ENCODE results near the gene METAP2.

The METAP2 gene

GRCh38 chr12:95484524-95484923 lies 10.6 kb downstream of the METAP2 start:
- DNase-seq (ENCODE audit: insufficient read length, low spot score) (no peak), FAIRE-seq (no peak)
- TF ChIP-seq CTCF (IDR thresholded peaks at IDR 0.05; ENCODE audit: insufficient read depth, missing control alignments): no peak

DNA sequence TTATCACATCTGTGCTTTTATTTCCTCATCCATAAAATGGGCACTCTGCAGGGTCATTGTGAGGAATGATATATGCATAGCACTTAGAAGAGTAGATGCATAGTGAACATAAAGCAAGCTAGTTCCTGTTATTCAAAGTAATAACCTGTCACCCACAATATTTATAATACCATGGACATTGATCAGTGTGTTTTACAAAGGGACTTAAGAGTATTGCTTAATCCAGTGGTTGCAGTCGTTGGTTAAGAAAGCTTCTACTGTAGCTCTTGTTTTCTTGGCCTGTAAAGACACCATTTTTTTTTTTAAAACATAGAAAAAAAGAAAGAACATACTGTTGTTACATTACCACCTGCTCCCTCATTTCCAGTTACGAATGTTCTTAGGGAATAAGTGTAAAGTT lies 13.1 kb downstream of the METAP2 start:
- FAIRE-seq: no peak
- no peak for DNase-seq (ENCODE audit: insufficient read length, low spot score)
- no peak for TF ChIP-seq CTCF (IDR thresholded peaks at IDR 0.05; ENCODE audit: insufficient read depth, missing control alignments)

DNA sequence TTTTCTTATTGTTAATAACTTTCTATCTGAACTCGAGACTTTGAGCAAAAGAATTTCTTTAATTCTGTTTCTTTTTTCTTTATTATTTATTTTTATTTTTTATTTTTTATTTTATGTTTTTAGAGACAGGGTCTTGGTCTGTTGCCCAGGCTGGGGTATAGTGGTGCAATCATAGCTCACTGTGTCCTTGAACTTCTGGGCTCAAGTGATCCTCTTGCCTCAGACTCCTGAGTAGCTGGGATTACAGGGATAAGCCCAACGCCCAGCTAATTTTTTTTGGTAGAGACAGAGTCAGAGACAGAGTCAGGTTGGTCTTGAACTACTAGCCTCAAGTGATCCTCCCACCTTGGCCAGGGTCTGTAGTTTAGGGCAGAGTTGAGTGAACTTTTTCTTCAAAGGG lies 18.5 kb downstream of the METAP2 start:
- TF ChIP-seq CTCF (IDR thresholded peaks at IDR 0.05; ENCODE audit: insufficient read depth, missing control alignments): no peak
- no peak for DNase-seq (ENCODE audit: insufficient read length, low spot score)
- no peak for FAIRE-seq

- no peak for FAIRE-seq
- no peak for TF ChIP-seq CTCF (IDR thresholded peaks at IDR 0.05; ENCODE audit: insufficient read depth, missing control alignments)
Measured at GRCh38 chr12:95494888-95495287, 20.9 kb downstream of the METAP2 start.

DNA sequence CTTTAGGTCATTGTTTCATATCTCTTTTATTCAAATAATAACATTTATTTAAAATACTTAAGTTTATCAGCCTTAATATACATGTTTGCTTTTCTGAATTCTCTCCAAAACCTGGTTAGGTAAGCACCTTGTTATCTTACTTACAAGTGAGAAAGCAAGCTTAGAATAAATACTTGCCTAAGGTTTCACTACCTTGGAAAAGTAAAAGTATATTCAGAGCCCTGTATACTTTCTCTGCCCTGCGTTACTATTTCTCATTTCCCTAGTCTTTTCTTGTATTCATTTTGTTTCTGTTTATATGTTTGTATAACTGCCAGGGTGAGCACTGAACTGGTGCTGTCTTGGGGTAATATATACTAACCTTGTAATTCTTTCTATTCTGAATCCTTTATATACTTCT lies 21.5 kb downstream of the METAP2 start:
- TF ChIP-seq CTCF (IDR thresholded peaks at IDR 0.05; ENCODE audit: insufficient read depth, missing control alignments): no peak
- DNase-seq (ENCODE audit: insufficient read length, low spot score) (no peak), FAIRE-seq (no peak)

More at GRCh38 chr12:95494888-95495287, 20.9 kb downstream of the METAP2 start:
- no peak for DNase-seq (ENCODE audit: insufficient read length, low spot score)

DNA sequence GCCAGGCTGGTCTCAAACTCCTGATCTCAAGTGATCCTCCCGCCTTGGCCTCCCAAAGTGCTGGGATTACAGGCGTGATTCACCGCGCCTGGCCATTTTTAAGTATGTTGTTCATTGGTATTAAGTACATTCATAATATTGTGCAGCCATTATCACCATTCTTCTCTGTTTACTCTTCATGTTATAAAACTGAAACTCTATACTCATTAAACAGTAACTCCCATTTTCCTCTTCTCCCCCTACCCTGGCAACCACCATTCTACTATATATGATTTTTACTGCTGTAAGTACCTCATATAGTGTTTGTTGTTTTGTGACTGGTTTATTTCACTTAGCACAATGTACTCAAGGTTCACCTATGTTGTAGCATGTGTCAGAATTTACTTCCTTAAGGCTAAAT lies 23.1 kb downstream of the METAP2 start:
- no peak for TF ChIP-seq CTCF (IDR thresholded peaks at IDR 0.05; ENCODE audit: insufficient read depth, missing control alignments)
- DNase-seq (ENCODE audit: insufficient read length, low spot score): no peak
- FAIRE-seq: no peak

DNA sequence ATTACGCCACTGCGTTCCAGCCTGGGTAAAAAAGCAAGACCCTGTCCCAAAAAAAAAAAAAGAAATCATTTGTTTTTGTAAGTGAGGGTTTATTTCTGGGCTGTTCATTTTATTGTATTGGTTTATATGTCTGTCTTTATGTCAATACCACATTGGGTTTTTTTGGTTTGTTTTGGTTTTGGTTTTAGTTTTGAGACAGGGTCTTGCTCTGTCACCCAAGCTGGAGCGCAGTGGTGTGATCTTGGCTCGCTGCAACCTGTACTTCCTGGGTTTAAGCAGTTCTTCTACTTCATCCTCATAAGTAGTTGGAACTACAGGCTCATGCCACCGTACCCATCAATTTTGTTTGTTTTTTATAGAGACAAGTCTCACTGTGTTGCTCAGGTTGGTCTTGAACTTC lies 25.0 kb downstream of the METAP2 start:
- FAIRE-seq: no peak

More for the DNA sequence above, 25.0 kb downstream of the METAP2 start:
- no peak for DNase-seq (ENCODE audit: insufficient read length, low spot score)
- no peak for TF ChIP-seq CTCF (IDR thresholded peaks at IDR 0.05; ENCODE audit: insufficient read depth, missing control alignments)

All from D721Med (cell line).